Measurements from ENCODE around the gene HSPA1A.
"Not testable (repeated sequence)": the region's sequence is repeated elsewhere in the genome, so short reads cannot be mapped to it uniquely, and the experiment has no call there.

Gene HSPA1A

GRCh38 chr6:31781244-31782125 is 33.9 kb upstream of the HSPA1A start:
- no peak for DNase-seq

DNA sequence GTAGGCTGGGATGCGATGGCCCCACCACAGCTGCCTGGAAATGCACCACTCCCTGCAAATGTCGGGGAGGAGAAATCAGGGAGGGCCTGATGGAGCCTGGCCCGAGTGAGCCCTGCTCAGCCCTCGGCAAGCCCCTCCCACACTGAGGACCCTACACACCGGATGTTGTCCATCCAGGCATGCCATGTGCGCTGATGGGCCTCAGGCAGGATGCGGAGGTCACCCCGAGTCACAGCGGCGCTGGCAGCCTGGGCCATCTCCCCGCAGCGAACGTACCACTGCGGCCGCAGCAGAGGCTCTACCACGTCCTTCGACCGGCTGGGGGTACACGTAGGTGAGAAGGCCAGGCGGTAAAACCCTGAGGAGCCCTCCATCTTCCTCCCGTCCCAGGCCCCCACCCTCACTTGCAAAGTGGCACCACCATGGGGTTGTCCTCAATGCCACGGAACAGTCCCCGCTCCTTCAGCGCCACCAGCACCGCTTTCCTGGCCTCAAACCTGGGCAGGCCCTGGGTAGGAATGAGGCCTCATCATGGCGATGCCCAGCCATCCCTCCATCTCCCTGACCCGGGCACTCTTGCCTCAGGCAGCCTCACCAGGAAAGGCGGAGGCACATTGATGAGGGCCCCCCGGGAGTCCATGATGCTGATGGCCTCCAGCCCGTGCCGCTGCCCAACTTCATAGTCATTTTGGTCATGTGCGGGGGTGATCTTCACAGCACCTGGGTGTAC is 33.1 kb upstream of the HSPA1A start:
- DNase-seq, result no peak

DNA sequence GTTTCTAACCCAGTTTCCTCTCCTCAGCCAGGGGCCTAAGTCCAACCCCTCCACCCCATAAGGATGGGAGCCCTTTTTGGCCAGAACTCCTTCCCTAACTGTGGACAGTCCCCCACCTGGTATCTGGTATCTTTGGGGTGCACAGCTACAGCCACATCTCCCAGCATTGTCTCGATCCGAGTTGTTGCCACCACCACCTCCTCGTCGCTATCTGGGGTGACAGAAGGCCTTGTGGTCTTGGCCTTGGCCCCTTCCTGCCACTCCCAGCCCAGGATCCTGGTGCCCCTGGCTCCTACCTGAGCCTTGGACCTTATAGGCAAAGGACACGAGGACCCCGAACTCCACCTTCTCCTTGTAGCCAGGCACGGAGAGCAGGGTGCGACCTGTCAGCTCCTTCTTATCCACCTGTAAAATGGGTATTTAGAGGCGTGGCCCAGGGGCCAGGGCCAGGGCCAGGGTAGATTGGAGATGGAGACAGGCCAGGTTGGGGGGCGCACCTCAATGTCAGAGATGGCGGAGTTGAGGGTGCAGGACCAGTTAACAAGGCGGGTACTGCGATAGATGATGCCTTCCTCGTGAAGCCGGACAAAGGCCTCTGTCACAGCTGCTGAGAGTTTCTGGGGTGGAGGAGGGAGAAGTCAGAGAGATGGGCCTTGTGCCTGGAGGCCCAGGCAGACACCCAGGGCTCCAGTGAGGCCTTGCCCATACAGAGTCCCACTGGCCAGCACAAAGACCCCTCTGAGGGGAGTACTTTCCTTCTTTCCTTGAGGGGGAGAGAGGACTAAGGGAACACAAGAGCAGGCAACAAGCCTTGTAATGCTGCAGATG is 31.0 kb upstream of the HSPA1A start:
- no peak for DNase-seq

DNA sequence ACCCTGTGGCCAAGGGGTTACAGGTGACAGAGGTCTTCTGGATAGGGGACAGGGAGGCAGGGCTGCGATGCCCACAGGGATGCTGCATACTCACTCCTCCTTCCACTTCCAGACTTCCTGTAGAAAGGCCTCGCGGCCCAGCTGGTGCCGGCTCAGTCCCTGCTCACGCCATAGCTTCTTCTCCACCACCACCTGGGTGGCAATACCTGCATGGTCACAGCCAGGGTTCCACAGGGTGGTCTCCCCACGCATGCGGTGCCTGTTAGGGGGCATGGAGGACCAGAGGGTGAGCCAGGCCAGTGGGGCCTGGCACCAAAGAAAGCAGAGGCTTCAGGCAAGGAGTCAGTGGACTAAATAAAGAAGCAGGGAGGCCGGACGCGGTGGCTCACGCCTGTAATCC is 29.9 kb upstream of the HSPA1A start:
- no peak for DNase-seq

DNA sequence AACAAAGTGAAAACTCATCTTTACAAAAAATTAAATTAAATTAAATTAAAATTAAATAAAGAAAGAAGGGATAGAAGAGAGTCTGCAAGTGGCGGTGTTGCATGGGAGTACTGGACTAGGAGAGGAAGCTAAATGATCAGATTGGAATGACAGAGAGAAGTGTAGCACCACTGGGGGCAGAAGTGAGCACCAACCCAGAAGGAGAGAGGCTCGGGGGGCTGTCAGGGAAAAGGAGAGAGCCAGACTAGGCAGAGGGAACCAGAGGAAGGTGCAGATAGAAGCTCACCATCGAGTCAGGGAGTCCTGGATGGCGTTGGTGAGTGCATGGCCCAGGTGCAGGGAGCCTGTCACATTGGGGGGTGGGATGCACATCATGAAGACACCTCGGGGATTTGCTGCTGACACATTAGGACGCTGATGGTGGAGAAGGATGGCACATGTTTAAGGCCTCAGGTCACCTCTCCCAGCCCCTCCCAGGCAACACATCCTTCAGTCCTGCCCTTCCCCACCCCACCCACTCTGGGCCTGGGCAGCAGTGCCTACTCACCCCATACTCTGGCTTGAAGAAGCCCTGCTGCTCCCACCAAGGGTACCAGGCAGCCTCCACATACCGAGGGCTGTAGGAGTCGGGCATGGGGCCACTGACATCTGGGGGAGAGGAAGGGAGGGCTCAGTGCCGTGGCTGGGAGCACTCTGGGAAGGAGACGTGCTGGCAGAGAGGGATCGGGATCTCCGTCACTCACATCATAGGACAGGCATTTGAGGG is 23.8 kb upstream of the HSPA1A start:
- DNase-seq, result peak; percentile 25

DNA sequence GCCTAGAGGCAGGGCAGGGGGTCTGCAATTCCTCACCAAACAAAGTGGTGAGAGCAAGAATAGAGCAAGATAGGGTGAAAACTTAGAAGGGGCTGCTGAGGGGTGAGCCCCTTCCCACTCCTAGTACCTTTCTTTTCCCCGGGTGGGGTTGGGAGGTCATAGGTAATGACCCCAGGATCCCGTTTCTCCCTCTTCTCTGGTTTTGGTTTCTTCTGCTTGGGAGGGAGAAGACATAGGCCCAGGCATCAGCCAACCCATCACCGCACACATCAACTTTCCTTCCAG is 23.3 kb upstream of the HSPA1A start:
- no peak for DNase-seq

GRCh38 chr6:31792761-31793171 is 22.6 kb upstream of the HSPA1A start:
- DNase-seq, result no peak

GRCh38 chr6:31793927-31794245 is 21.5 kb upstream of the HSPA1A start:
- DNase-seq, result not testable (repeated sequence)

- no peak for DNase-seq
Observed at GRCh38 chr6:31794294-31794865, 21.0 kb upstream of the HSPA1A start.

- DNase-seq, result no peak
Observed at GRCh38 chr6:31794866-31795615, 20.3 kb upstream of the HSPA1A start.

- DNase-seq, result peak; percentile 82
Observed at GRCh38 chr6:31795616-31796298, 19.6 kb upstream of the HSPA1A start, which contains the start of gene VARS1. Gene VARS1, minus strand, starts transcription at chr6:31795752. Its CDS starts 535 bp downstream, at chr6:31795217.

DNA sequence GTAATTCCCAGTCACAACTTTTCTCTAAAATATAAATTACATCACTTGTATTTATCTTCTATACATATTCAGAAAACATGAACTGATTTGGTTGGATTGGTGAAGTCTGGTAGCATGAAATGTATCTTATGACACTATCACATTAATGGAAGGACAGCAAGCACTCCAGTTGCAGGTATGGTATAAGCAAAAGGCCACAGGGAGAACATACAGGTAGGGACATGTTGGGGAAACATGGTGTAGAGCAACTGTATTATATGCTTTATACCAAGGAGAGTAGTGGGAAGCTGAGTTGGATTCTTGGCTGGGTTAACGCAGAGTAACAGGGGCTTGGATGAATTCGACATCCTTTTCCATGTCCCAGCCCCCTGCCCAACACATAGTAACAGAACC is 18.4 kb upstream of the HSPA1A start:
- no peak for DNase-seq

DNA sequence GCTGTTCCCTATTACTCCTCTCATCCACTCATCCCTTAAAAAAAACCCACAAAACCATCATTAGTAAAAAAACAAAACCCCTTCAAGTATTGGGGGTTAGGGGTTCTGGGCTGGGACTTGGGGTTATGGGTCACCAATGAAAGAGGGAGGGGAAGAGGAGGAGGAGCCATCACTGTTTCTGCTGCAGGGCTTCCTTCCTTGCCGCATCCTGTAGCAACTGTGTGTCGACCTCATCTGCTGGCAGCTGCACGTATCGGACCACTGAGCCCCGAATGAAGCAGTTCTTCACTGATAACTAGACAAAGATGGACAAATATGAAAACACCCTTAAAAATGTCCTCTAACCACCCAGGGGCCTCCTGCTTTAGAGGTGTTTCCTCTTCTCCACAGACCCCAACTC is 17.8 kb upstream of the HSPA1A start:
- DNase-seq, result no peak

DNA sequence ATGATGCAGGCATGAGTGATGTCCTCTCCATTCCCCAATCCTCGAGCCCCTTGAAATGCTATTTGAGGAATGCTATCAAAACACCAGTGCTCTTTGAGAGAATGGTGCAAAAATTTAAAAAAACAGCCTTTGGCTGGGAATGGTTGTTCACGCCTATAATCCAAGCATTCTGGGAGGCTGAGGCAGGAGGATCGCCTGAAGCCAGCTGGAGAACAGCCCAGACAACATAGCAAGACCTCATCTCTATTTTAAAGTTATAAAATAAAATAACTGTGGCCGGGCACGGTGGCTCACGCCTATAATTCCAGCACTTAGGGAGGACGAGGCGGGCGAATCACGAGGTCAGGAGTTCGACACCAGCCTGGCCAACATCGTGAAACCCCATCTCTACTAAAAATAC is 15.6 kb upstream of the HSPA1A start:
- DNase-seq, result no peak

GRCh38 chr6:31801031-31801927 is 14.1 kb upstream of the HSPA1A start:
- DNase-seq, result not testable (repeated sequence)

DNA sequence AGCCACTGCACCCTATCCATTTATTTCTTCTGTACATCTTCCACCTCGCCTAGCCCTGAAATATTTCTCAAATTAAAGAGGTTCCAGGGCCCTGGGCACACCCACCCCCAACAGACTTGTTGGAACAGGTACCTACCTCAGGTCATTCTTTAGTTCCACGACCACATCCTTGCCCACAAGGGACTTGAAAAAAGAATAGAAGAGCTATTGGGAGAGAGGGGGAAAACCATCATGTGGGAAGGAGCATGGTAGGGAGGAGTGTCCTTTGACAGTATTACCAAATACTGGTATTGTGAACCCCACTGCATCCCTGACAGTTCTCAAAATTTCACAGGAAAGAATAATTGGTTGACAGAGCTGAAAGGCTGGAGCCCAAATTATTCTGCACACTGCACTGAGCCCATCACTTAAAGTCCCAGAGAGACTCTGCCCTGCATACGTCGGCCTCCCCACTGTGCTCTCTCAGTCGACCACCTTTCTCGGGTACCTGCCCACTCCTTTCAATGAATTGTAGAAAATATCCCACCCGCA is 9.3 kb upstream of the HSPA1A start:
- no peak for DNase-seq

- DNase-seq, result peak; percentile 94
Observed at GRCh38 chr6:31806470-31807272, 8.7 kb upstream of the HSPA1A start, which contains the start of gene LSM2. Gene LSM2, minus strand, starts transcription at chr6:31806966. Its CDS starts 209 bp downstream, at chr6:31806757.

- DNase-seq, result not testable (repeated sequence)
Observed at GRCh38 chr6:31808599-31808998, 6.7 kb upstream of the HSPA1A start.

DNA sequence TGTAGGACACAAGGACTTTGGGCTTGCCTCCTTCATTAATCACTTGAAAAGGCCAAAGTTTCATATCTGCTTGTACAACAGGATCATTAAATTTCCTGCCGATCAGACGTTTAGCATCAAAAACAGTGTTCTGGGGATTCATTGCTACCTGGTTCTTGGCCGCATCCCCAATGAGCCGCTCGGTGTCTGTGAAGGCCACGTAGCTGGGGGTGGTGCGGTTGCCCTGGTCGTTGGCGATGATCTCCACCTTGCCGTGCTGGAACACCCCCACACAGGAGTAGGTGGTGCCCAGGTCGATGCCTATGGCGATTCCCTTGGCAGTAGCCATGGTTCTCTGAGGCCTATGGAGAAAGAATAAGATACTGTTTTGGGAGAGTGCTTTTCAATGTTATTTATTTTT is 3.7 kb upstream of the HSPA1A start:
- no peak for DNase-seq
